ENCODE results near the gene FAM9A.

DNA sequence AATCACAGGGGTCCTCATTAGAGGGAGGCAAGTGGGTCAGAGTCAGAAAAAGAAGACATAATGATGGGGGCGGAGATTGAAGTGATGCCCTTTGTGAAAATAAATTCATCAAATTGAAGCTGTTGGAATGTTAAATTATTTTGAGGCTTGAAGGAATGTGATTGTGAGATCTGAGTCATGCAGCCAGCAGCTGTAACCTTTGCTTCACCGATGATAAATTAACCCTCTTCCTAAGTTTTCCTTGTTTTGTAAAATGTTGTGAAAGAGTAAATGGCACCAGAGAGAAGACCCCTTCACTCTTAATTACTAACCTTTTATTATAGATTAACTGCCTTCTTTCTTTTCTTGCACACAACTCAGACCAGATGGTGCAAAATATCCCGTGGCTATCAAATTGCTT lies 47.7 kb upstream of the FAM9A start:
- TF ChIP-seq, protein P1, sequence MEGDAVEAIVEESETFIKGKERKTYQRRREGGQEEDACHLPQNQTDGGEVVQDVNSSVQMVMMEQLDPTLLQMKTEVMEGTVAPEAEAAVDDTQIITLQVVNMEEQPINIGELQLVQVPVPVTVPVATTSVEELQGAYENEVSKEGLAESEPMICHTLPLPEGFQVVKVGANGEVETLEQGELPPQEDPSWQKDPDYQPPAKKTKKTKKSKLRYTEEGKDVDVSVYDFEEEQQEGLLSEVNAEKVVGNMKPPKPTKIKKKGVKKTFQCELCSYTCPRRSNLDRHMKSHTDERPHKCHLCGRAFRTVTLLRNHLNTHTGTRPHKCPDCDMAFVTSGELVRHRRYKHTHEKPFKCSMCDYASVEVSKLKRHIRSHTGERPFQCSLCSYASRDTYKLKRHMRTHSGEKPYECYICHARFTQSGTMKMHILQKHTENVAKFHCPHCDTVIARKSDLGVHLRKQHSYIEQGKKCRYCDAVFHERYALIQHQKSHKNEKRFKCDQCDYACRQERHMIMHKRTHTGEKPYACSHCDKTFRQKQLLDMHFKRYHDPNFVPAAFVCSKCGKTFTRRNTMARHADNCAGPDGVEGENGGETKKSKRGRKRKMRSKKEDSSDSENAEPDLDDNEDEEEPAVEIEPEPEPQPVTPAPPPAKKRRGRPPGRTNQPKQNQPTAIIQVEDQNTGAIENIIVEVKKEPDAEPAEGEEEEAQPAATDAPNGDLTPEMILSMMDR (IDR thresholded peaks at IDR 0.05 in 2 of 3, conservative IDR thresholded peaks at IDR 0.05 in 1 of 3; ENCODE audit: insufficient read depth in 2 of 3, low read depth in 1 of 3, low read length in 3 of 3): no peak
- TF ChIP-seq, protein P2, sequence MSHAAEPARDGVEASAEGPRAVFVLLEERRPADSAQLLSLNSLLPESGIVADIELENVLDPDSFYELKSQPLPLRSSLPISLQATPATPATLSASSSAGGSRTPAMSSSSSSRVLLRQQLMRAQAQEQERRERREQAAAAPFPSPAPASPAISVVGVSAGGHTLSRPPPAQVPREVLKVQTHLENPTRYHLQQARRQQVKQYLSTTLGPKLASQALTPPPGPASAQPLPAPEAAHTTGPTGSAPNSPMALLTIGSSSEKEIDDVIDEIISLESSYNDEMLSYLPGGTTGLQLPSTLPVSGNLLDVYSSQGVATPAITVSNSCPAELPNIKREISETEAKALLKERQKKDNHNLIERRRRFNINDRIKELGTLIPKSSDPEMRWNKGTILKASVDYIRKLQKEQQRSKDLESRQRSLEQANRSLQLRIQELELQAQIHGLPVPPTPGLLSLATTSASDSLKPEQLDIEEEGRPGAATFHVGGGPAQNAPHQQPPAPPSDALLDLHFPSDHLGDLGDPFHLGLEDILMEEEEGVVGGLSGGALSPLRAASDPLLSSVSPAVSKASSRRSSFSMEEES (CRISPR knock-in tag; IDR thresholded peaks at IDR 0.05): no peak
- TF ChIP-seq ZNF785 (CRISPR knock-in tag; IDR thresholded peaks at IDR 0.05) (no peak), RNF2 (IDR thresholded peaks at IDR 0.05) (no peak)
- TF ChIP-seq, protein P3, sequence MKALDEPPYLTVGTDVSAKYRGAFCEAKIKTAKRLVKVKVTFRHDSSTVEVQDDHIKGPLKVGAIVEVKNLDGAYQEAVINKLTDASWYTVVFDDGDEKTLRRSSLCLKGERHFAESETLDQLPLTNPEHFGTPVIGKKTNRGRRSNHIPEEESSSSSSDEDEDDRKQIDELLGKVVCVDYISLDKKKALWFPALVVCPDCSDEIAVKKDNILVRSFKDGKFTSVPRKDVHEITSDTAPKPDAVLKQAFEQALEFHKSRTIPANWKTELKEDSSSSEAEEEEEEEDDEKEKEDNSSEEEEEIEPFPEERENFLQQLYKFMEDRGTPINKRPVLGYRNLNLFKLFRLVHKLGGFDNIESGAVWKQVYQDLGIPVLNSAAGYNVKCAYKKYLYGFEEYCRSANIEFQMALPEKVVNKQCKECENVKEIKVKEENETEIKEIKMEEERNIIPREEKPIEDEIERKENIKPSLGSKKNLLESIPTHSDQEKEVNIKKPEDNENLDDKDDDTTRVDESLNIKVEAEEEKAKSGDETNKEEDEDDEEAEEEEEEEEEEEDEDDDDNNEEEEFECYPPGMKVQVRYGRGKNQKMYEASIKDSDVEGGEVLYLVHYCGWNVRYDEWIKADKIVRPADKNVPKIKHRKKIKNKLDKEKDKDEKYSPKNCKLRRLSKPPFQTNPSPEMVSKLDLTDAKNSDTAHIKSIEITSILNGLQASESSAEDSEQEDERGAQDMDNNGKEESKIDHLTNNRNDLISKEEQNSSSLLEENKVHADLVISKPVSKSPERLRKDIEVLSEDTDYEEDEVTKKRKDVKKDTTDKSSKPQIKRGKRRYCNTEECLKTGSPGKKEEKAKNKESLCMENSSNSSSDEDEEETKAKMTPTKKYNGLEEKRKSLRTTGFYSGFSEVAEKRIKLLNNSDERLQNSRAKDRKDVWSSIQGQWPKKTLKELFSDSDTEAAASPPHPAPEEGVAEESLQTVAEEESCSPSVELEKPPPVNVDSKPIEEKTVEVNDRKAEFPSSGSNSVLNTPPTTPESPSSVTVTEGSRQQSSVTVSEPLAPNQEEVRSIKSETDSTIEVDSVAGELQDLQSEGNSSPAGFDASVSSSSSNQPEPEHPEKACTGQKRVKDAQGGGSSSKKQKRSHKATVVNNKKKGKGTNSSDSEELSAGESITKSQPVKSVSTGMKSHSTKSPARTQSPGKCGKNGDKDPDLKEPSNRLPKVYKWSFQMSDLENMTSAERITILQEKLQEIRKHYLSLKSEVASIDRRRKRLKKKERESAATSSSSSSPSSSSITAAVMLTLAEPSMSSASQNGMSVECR (CRISPR knock-in tag; IDR thresholded peaks at IDR 0.05): no peak
- TF ChIP-seq, protein P4, sequence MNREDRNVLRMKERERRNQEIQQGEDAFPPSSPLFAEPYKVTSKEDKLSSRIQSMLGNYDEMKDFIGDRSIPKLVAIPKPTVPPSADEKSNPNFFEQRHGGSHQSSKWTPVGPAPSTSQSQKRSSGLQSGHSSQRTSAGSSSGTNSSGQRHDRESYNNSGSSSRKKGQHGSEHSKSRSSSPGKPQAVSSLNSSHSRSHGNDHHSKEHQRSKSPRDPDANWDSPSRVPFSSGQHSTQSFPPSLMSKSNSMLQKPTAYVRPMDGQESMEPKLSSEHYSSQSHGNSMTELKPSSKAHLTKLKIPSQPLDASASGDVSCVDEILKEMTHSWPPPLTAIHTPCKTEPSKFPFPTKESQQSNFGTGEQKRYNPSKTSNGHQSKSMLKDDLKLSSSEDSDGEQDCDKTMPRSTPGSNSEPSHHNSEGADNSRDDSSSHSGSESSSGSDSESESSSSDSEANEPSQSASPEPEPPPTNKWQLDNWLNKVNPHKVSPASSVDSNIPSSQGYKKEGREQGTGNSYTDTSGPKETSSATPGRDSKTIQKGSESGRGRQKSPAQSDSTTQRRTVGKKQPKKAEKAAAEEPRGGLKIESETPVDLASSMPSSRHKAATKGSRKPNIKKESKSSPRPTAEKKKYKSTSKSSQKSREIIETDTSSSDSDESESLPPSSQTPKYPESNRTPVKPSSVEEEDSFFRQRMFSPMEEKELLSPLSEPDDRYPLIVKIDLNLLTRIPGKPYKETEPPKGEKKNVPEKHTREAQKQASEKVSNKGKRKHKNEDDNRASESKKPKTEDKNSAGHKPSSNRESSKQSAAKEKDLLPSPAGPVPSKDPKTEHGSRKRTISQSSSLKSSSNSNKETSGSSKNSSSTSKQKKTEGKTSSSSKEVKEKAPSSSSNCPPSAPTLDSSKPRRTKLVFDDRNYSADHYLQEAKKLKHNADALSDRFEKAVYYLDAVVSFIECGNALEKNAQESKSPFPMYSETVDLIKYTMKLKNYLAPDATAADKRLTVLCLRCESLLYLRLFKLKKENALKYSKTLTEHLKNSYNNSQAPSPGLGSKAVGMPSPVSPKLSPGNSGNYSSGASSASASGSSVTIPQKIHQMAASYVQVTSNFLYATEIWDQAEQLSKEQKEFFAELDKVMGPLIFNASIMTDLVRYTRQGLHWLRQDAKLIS (CRISPR knock-in tag; IDR thresholded peaks at IDR 0.05): no peak
- TF ChIP-seq, protein P5, sequence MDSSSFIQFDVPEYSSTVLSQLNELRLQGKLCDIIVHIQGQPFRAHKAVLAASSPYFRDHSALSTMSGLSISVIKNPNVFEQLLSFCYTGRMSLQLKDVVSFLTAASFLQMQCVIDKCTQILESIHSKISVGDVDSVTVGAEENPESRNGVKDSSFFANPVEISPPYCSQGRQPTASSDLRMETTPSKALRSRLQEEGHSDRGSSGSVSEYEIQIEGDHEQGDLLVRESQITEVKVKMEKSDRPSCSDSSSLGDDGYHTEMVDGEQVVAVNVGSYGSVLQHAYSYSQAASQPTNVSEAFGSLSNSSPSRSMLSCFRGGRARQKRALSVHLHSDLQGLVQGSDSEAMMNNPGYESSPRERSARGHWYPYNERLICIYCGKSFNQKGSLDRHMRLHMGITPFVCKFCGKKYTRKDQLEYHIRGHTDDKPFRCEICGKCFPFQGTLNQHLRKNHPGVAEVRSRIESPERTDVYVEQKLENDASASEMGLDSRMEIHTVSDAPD (CRISPR knock-in tag; IDR thresholded peaks at IDR 0.05): no peak

Measured in K562 (cell line).